ENCODE measurements around the gene ALDH3A1. TPM values are rescaled to one million over a fixed set of nuclear protein-coding genes. Genes with fewer than 3 reads are reported as not detected.

ALDH3A1 gene
- total and polyA plus RNA-seq, 2 donors (not counting 3 experiments of a cell fraction or from before 2014, with no cell fraction given): 0.11 to 1.2 TPM

GRCh38 chr17:19720210-19720475 is 28.0 kb downstream of the ALDH3A1 start:
- FAIRE-seq (no peak), DNase-seq (ENCODE audit: low read depth, low spot score) (no peak)
- CTCF ChIA-PET: interaction anchor here (1.8 kb wide), 1 partner anchor 357 kb away, joined by 5 read pairs; the partner anchor contains the start of gene B9D1
- Histone ChIP-seq H4K20me1 (replicated peaks; ENCODE audit: control insufficient read depth, extremely low read depth, insufficient read depth, low read length) (no peaks in the 10 kb centered on the region), H3K79me2 (ENCODE audit: control insufficient read depth, insufficient read depth, low read length) (no peaks in the 10 kb centered on the region), H3K27ac (ENCODE audit: insufficient read depth, low read depth, low read length) (no peak overlapping the region), H3K9ac (replicated peaks; ENCODE audit: extremely low read depth, insufficient read depth, low read length) (no peak overlapping the region), H3K36me3 (ENCODE audit: control insufficient read depth in 2 of 2, extremely low read depth in 1 of 2, insufficient read depth in 2 of 2, low read length in 2 of 2) (no peaks in the 10 kb centered on the region), H2AFZ (ENCODE audit: low read depth, low read length) (no peak overlapping the region), H3K9me3 (replicated peaks; ENCODE audit: control insufficient read depth, insufficient read depth, low read length) (no peaks in the 10 kb centered on the region), H3K4me1 (ENCODE audit: control insufficient read depth, extremely low read depth, insufficient read depth, low read length) (peaks cover 7% of the 10 kb centered on the region), H3K9me1 (replicated peaks; ENCODE audit: control insufficient read depth, extremely low read depth, insufficient read depth, low read length) (no peaks in the 10 kb centered on the region), H3K27me3 (ENCODE audit: control insufficient read depth in 2 of 2, insufficient read depth in 2 of 2, low read length in 2 of 2) (no peaks in the 10 kb centered on the region), H3K4me3 (replicated peaks in 1 of 3; ENCODE audit: insufficient read depth in 1 of 3, low read depth in 1 of 3, low read length in 3 of 3) (no peak overlapping the region), H3K4me2 (ENCODE audit: insufficient read depth, low read length) (no peak overlapping the region)
- no peak for TF ChIP-seq POLR2AphosphoS5 (IDR thresholded peaks at IDR 0.05; ENCODE audit: insufficient read depth, low read depth, low read length)
- TF ChIP-seq CTCF (IDR thresholded peaks at IDR 0.05; ENCODE audit: extremely low read depth in 1 of 2, insufficient read depth in 1 of 2, low read depth in 1 of 2, low read length in 2 of 2): no peak
- no peak for TF ChIP-seq JUN (IDR thresholded peaks at IDR 0.05; ENCODE audit: borderline replicate concordance, insufficient read depth, insufficient read length, low read depth)
- no peak for TF ChIP-seq POLR2A (IDR thresholded peaks at IDR 0.05; ENCODE audit: low read depth, low read length)
- TF ChIP-seq EZH2 (IDR thresholded peaks at IDR 0.05; ENCODE audit: borderline replicate concordance, low read depth, low read length, severe bottlenecking): no peak
- no peak for TF ChIP-seq MAX (IDR thresholded peaks at IDR 0.05; ENCODE audit: insufficient read depth, insufficient read length)
- TF ChIP-seq FOS (IDR thresholded peaks at IDR 0.05; ENCODE audit: borderline replicate concordance, insufficient read depth, low read length): no peak
- no peak for TF ChIP-seq GATA2 (IDR thresholded peaks at IDR 0.05; ENCODE audit: insufficient read depth, insufficient read length, low read depth, low read length)
- no peak for TF ChIP-seq MYC (IDR thresholded peaks at IDR 0.05; ENCODE audit: low read depth, low read length)
- BruUV-seq (replicated peaks): no TSS peak
- dilution Hi-C loops (cut with MboI; ENCODE audit: extremely low pct_ligation_motif_present, low sequenced_read_pairs): no loop called here
- POLR2A ChIA-PET: no interaction called here
- intact Hi-C loops (cut with micrococcal nuclease): no loop called here

Data from endothelial cell of umbilical vein (primary cell).